ENCODE results near the gene TMEM54.

GRCh38 chr1:32920833-32921232 is 19.6 kb upstream of the TMEM54 start:
- TF ChIP-seq NRF1 (conservative IDR thresholded peaks at IDR 0.05; ENCODE audit: low read depth, low read length) (no peak), EZH2 (IDR thresholded peaks at IDR 0.05; ENCODE audit: borderline replicate concordance, control insufficient read depth, low read depth, low read length) (no peak), CTCF (IDR thresholded peaks at IDR 0.05 in 2 of 3, conservative IDR thresholded peaks at IDR 0.05 in 1 of 3; ENCODE audit: control insufficient read depth in 2 of 3, extremely low read depth in 1 of 3, insufficient read depth in 1 of 3, low read depth in 3 of 3, low read length in 3 of 3) (no peak), PRDM15 (CRISPR knock-in tag; IDR thresholded peaks at IDR 0.05) (no peak), RFX5 (IDR thresholded peaks at IDR 0.05; ENCODE audit: low read depth, low read length) (no peak), ATF7 (IDR thresholded peaks at IDR 0.05; ENCODE audit: low read depth) (no peak), BCL11A (IDR thresholded peaks at IDR 0.05; ENCODE audit: low read depth, low read length) (no peak), POLR2AphosphoS5 (IDR thresholded peaks at IDR 0.05; ENCODE audit: low read length) (no peak), TCF3 (IDR thresholded peaks at IDR 0.05; ENCODE audit: borderline replicate concordance, insufficient read depth, low read depth, low read length) (no peak), NFYA (IDR thresholded peaks at IDR 0.05; ENCODE audit: borderline replicate concordance, low read depth, low read length) (no peak), BCL3 (IDR thresholded peaks at IDR 0.05; ENCODE audit: borderline replicate concordance, insufficient read depth, low read depth, low read length, poor library complexity, severe bottlenecking) (no peak), ATF3 (IDR thresholded peaks at IDR 0.05; ENCODE audit: borderline replicate concordance, extremely low read depth, low read depth, low read length) (no peak)

All from GM12878 (cell line).